GM12873 (cell line): ENCODE measurements around the gene C14orf180.

Experiments used
- TF ChIP-seq, protein P1 (sequence below): IDR thresholded peaks from 2 replicates; pipeline ENCODE4 v1.5.1; 2012; ENCODE audit warnings: low read depth, mild to moderate bottlenecking, moderate library complexity, low read length, control low read depth; ENCODE audit not compliant: insufficient read depth; ENCODE audit errors: missing control alignments

C14orf180 gene

DNA sequence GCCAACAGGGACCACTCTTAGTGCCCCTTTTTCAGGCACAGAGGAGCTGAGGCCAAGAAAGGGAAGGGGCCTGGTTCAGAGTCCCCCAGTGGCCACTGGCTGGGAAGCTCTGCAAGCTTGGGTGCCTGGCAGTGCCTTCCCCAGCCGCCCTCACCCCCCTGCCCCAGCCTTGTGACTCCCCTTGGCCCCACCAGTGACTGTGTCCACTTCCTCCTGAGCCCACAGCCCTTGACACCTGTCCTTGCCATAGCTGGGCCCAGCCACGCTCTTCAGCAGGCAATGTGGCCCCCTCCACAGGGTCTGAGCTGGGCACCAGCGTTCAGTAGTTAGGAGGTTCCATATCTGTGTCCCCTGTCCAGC, 19.0 kb upstream of the C14orf180 start:
- TF ChIP-seq, protein P1, sequence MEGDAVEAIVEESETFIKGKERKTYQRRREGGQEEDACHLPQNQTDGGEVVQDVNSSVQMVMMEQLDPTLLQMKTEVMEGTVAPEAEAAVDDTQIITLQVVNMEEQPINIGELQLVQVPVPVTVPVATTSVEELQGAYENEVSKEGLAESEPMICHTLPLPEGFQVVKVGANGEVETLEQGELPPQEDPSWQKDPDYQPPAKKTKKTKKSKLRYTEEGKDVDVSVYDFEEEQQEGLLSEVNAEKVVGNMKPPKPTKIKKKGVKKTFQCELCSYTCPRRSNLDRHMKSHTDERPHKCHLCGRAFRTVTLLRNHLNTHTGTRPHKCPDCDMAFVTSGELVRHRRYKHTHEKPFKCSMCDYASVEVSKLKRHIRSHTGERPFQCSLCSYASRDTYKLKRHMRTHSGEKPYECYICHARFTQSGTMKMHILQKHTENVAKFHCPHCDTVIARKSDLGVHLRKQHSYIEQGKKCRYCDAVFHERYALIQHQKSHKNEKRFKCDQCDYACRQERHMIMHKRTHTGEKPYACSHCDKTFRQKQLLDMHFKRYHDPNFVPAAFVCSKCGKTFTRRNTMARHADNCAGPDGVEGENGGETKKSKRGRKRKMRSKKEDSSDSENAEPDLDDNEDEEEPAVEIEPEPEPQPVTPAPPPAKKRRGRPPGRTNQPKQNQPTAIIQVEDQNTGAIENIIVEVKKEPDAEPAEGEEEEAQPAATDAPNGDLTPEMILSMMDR, result no peak

DNA sequence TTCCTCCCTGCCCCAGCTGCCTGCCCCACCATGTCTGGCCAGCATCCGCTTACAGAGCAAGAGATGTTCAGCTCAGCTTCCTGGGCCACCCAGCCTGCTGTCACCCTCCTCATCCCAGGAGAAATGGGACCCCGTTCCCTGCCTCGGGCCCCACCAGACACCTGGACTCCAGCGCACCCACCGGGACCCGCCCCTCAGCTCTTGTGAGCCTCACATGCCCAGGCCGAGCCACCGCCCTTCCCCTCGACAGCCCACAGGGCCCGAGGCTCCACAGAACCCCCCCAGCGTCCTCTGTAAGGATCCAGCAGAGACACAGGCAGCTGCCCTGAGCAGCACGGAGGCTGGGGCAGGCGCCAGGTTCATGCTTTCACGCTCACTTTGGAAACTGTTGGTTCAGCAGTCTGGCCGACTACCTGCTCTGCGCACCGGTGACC, 18.4 kb upstream of the C14orf180 start:
- TF ChIP-seq, protein P1, result no peak

DNA sequence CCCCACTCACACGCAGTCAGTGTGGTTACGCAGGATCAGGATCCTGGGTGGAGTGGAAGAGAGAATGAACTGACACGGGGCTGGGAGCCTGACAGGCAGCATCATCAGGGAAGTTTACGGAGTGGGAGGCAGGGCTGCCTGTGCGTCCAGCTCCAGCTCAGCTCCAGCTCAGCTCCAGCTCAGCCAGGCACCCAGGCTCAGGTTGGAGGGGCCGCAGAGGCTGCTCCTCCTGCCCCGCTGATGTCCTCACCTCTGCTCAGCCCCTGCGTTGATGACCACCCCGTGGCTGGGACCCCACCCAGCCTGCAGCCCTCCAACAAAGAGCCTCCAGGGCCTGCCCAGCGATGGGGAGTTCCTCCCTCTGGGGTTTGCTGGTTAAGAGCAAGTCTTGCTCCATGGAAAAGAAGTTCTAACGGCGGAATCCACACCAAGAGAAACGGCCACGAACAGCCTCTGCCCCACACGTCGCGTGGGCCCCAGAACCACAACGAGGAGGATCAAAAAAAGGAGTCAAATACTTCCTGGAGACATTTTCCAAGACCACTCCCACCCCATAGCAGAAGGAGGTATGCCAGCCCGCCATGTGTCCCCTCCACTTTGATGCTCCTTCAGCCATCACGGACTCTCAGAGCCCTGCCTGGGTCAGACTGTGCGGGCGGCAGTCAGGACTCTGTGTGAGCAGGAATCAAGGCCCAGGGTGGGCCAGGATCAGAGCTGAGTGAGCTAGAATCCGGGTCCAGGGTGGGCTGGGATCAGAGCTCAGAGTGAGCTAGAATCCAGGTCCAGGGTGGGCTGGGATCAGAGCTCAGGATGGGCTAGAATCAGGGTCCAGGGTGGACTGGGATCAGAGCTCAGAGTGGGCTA, 17.7 kb upstream of the C14orf180 start:
- TF ChIP-seq, protein P1, result no peak

DNA sequence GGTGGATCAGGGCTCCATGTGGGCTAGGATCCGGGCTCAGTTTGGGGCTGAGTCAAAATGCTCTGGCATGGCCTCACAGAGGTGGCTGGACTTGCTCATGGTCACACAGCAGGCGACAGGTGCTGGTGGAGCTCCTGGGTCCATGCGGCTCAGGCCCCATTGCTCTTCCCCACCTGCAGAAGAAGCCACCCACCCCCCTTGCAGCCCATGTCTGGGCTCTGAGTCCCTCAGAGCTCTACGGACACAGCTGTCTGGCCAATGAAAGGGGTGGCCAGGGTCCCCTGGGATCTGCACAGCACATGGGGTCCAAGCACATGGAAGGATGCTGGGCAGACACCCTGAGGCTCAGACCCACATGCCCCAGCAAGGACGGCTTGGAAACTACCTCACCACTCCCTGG, 17.0 kb upstream of the C14orf180 start:
- TF ChIP-seq, protein P1, result no peak

DNA sequence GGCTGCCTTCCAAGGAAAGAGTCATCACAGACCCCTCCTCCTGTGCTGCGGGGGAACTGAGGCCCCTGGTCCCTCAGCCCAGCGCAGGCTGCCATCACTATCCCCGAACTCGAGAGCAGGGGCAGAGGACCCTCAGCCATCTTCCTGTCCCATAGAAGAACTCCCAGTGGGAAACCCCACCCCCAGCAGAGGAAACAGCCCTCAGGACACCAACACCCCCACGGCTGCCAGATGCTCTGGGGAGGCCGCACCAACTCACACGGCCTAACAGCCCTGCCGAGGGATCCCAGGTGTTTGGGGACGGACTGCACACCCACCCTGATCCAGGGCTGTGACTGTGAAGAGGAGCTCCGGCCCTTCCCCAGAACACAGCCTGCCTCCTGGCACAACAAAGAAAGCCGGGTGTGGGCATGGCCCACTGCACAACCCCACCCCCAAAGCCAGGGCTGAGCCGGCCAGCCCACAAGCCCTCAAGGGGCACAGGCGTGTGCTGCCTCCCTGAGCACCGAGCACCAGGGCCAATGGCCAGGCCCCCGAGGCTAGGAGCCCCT, 16.3 kb upstream of the C14orf180 start:
- TF ChIP-seq, protein P1, result no peak

DNA sequence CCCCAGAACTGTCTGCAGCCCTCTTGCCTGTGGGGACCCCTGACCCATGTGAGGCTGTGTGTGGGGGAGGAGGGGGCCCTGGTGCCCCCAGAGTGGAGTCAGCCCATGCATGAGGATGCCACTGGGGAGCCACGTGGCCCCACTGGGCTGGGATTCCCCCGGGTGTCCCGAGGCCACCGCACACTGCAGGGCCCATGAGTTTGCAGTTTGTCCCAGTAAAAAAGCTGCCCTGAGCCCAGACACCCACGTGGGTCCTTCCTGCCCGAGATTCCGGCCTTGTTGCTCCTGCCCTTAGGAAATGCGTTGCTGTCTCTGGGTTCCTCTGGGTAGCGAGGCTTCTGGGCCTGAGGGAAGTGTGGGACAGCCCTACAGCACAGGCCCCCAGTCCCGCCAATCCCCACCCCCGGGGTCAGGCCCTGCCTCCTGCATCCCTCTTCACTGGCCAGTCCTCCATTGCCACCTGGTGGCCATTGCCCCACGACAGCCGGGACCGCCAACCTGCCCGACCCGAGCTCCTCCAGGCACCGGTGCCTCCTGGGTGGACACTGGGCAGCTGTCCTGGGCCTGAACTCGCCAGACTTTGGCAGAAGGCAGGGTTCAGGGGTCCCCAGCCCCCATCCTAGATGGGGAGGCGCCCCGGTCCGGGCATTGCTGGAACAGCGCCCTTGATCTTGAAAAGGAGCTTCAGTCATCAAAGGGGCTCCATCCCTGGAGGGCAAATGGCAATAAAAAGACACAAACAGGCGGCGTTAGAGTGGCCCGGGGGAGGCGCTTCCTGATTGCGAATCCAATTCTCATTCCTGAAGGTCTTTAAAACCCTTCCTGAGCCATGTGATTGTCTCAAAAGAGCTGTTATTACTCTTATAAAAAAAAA, 15.6 kb upstream of the C14orf180 start:
- TF ChIP-seq, protein P1, result peak; percentile 73
